GM13976 (cell line): ENCODE data around the gene CHTOP.

Experiments
- DNase-seq: peaks from one replicate; pipeline ENCODE4 v3.0.0; 2012; ENCODE audit warnings: low spot score
- CTCF ChIP-seq: IDR thresholded peaks from 2 replicates; pipeline ENCODE4 v1.5.1; 2012; ENCODE audit warnings: borderline replicate concordance, mild to moderate bottlenecking; ENCODE audit not compliant: insufficient read depth; ENCODE audit errors: extremely low read depth, missing control alignments, control extremely low read depth
- in situ Hi-C: fragments of 300-500 bp; cut with MboI; formaldehyde crosslinking; loops from one replicate; pipeline ENCODE4 v1.12.0; 2022; ENCODE audit warnings: low sequenced_read_pairs, mixed read lengths, inconsistent platforms; ENCODE audit not compliant: unreplicated experiment

CHTOP gene

GRCh38 chr1:153683854-153684253, 50.0 kb downstream of the CHTOP start:
- in situ Hi-C loops = no loop called here
- peak; percentile 6 for DNase-seq
- TF ChIP-seq CTCF = no peak

GRCh38 chr1:153684892-153685291, 51.0 kb downstream of the CHTOP start:
- DNase-seq = no peak
- in situ Hi-C loops = no loop called here
- no peak for TF ChIP-seq CTCF

DNA sequence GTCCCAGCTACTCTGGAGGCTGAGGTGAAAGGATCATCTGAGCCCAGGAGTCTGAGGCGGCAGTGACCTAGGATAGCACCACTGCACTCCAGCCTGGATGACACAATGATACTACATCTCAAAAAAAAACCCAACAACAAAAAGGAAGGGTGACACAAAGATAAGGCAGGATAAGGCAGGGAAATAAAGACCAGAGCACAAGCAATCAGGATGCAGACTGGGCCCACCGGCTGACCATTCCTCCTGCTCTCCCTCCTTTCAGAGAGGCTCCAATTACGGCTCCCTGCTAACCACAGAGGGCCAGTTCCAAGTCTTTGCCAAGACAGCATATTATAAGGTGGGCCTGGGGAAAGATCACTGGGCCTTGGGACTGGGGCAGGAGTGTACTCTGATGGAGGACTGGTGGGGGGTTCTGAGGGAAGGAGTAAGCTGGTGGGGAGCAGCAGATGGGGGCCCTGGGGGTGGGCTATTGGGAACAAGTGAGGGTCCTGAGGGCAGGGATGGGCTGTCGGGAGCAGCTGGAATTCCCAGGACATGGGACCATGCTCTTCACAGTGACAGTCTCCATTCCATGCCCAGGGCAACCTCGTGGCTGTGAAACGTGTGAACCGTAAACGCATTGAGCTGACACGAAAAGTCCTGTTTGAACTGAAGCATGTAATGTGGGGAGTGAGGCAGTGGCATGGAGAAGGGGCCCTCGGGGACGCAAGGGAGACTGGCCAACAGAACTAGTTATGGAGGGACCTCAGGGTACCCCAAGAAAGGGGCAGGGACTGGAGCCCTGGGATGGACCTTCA, 51.9 kb downstream of the CHTOP start:
- TF ChIP-seq CTCF = no peak
- DNase-seq = peak; percentile 9
- in situ Hi-C loops = no loop called here

DNA sequence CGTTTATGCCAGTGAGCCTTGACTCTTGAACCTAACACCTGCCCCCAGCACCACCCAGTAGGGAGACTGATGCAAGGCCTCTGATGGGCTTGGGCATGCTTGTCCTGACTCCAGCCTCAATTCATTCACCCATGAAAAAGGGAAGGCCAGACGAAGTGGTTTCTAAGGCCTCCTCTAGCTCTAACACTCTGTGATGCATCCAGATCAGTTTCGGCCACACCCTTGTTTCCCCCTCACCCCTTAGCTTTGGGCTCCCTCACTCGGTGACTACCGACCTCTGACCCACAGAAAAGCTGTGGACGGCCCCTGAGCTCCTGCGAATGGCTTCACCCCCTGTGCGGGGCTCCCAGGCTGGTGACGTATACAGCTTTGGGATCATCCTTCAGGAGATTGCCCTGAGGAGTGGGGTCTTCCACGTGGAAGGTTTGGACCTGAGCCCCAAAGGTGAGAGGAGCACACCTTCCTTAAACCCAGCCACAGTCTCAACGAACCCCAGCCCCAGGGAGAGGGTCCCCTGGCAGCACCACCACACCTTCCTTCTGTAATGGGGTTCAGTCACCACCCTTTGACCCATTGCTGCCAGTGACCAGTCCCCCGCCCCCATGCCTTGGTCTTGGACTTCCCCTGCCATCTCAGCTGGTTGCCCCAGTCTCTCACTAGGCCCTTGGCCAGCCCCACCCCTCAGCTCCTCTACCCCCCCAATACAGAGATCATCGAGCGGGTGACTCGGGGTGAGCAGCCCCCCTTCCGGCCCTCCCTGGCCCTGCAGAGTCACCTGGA, 53.7 kb downstream of the CHTOP start:
- peak; percentile 26 for DNase-seq
- no peak for TF ChIP-seq CTCF
- in situ Hi-C loops = no loop called here

DNA sequence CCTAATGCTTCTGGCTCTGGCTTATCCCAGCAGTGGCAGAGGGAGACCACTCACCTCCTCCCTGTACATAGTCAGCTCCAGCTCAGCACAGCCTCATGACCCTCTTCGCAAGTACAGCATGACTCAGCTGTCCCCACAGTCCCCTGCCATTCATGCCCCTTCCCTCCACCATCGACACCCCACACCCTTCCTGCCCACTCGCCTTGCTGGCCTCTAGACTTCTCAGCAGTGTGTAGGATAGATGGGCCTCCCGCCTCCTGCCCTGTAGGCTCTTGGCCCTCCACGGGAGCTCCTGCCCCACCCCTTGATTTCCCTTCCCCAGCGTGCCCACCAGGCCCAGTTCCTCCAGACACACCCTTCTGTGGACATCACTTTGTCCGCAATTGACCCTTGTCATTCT, 54.4 kb downstream of the CHTOP start:
- TF ChIP-seq CTCF = no peak
- in situ Hi-C loops = no loop called here
- DNase-seq = peak; percentile 20

GRCh38 chr1:153688736-153689328, 55.0 kb downstream of the CHTOP start:
- in situ Hi-C loops = no loop called here
- no peak for DNase-seq

More at GRCh38 chr1:153688736-153689328, 55.0 kb downstream of the CHTOP start:
- TF ChIP-seq CTCF = no peak
